NT2/D1 (cell line): ENCODE data around the gene SRSF1.
"Not testable (repeated sequence)": the region's sequence is repeated elsewhere in the genome, so short reads cannot be mapped to it uniquely, and the experiment has no call there.

ENCODE experiments used
- SUZ12 ChIP-seq: IDR thresholded peaks from 2 replicates; pipeline ENCODE4 v1.6.1; 2011; ENCODE audit not compliant: insufficient read length, insufficient read depth; ENCODE audit errors: extremely low read depth
- ZNF274 ChIP-seq: IDR thresholded peaks from 2 replicates; pipeline ENCODE4 v1.6.1; 2011; ENCODE audit warnings: mild to moderate bottlenecking, low read depth, low read length

DNA sequence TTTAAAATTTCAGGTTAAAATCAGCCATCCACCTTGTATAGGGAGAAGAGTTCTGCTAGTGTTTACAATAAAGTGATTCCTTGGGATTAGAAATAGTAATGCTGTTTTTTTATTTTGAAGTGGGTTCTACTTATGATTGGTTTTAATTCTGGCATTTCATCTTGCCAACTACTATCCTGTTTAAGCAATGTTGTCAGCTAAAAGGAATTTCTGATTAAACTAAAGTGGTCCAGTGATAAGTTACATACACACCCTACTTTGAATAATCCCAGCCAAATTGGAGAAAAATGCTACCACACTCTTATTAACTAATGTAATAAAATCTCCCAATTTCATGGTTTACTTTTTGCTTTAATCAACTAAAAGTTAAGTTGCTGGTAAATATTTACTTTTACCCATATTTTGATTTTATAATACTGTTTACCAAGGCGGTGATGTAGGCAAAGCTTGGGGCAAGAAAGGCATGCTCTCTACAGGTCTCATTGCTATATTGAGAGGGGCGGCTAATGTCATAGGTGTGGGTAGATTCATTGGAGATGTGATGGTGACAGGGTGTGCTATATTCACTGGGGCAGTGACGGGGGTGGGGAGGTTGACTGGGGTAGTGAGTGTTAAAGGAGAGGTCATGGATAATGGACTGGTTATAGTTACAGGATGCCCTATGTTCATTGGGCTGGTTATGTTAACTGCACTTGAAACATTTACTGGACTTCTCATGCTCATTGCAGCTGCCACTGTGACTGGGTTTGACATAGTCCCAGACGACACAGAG is 32.8 kb downstream of the SRSF1 start:
- TF ChIP-seq ZNF274, SUZ12: not testable (repeated sequence)
